Thyroid gland (tissue), 4 donors: Measurements from ENCODE around the gene ALKBH3.

ENCODE experiments used
- POLR2A ChIP-seq, 2 donors: fragments of 450-650 bp; IDR thresholded peaks; one replicate each; pipeline ENCODE4 v1.6.1; 2017; ENCODE audit warnings: antibody characterized with exemption in 2 of 2, mild to moderate bottlenecking in 2 of 2, moderate library complexity in 1 of 2
- TF ChIP-seq, protein P1 (sequence below), 6 experiments: fragments of 200-600 bp in 3 of 6; fragments of 450-650 bp in 3 of 6; sonication (generic) in 3 of 6; IDR thresholded peaks; one replicate each; pipeline ENCODE4 v1.5.1; 2016 to 2019; ENCODE audit warnings: antibody characterized with exemption in 6 of 6, mild to moderate bottlenecking in 2 of 6, inconsistent platforms in 1 of 6, moderate library complexity in 1 of 6

DNA sequence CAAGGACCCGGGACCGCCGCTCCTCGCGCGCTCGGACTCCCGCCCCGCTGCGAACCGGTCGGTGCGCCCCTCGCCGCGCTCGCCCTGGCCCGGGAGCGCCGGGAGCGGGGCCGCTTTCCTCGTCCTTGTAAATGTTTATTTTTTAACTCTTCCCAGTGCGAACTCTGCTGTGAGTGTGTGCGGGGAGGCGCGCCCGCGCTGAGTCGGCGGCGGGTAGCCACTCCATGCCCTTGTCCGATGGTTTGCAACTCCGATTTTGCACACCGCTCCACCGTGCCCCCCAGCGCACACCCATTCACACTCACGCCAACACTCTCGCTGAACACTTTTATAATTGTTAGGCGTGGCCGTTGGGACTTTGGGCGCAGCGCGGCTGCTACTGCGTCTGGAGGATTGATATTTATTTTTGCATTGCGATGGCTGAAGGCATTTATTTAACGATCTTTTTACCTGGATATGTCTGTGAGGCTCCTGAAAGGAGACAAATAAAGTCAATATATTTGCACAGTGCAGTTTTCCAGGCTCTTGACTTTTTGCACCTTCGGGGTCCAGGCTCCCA, 62.8 kb downstream of the ALKBH3 start:
- TF ChIP-seq, protein P1, sequence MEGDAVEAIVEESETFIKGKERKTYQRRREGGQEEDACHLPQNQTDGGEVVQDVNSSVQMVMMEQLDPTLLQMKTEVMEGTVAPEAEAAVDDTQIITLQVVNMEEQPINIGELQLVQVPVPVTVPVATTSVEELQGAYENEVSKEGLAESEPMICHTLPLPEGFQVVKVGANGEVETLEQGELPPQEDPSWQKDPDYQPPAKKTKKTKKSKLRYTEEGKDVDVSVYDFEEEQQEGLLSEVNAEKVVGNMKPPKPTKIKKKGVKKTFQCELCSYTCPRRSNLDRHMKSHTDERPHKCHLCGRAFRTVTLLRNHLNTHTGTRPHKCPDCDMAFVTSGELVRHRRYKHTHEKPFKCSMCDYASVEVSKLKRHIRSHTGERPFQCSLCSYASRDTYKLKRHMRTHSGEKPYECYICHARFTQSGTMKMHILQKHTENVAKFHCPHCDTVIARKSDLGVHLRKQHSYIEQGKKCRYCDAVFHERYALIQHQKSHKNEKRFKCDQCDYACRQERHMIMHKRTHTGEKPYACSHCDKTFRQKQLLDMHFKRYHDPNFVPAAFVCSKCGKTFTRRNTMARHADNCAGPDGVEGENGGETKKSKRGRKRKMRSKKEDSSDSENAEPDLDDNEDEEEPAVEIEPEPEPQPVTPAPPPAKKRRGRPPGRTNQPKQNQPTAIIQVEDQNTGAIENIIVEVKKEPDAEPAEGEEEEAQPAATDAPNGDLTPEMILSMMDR (IDR thresholded peaks at IDR 0.05): no peak
- TF ChIP-seq POLR2A (IDR thresholded peaks at IDR 0.05): no peak
